ENCODE results near the gene MEGF10.

The MEGF10 gene

DNA sequence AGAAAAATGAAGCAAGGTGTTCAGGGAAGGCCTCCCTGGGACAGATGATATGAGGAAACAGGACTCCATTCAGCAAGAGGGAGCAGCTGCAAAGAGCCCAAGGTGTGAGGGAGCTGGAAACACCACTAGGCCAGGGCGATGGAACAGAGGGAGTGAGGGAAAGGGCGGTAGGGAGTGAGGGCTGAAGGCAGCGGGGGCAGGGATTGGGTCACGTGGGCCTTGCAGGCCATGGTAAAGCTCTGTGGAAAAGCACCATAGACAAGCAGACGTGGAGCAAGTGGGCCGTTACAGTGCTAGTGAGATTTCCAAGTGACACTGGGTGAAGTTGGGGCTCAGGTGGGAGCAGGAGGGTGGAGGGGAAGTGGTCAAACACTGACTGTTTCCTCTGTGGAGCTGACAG, 216.0 kb downstream of the MEGF10 start:
- TF ChIP-seq GLIS3 (CRISPR knock-in tag; IDR thresholded peaks at IDR 0.05) (no peak), SNAI2 (CRISPR knock-in tag; IDR thresholded peaks at IDR 0.05) (no peak), TCF4 (CRISPR knock-in tag; IDR thresholded peaks at IDR 0.05; ENCODE audit: borderline replicate concordance) (no peak), ZNF8 (CRISPR knock-in tag; IDR thresholded peaks at IDR 0.05) (no peak), ZC3H10 (CRISPR knock-in tag; IDR thresholded peaks at IDR 0.05) (no peak)
- TF ChIP-seq, protein P1, sequence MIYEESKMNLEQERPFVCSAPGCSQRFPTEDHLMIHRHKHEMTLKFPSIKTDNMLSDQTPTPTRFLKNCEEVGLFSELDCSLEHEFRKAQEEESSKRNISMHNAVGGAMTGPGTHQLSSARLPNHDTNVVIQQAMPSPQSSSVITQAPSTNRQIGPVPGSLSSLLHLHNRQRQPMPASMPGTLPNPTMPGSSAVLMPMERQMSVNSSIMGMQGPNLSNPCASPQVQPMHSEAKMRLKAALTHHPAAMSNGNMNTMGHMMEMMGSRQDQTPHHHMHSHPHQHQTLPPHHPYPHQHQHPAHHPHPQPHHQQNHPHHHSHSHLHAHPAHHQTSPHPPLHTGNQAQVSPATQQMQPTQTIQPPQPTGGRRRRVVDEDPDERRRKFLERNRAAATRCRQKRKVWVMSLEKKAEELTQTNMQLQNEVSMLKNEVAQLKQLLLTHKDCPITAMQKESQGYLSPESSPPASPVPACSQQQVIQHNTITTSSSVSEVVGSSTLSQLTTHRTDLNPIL (CRISPR knock-in tag; IDR thresholded peaks at IDR 0.05; ENCODE audit: low read depth), result no peak
- TF ChIP-seq, protein P2, sequence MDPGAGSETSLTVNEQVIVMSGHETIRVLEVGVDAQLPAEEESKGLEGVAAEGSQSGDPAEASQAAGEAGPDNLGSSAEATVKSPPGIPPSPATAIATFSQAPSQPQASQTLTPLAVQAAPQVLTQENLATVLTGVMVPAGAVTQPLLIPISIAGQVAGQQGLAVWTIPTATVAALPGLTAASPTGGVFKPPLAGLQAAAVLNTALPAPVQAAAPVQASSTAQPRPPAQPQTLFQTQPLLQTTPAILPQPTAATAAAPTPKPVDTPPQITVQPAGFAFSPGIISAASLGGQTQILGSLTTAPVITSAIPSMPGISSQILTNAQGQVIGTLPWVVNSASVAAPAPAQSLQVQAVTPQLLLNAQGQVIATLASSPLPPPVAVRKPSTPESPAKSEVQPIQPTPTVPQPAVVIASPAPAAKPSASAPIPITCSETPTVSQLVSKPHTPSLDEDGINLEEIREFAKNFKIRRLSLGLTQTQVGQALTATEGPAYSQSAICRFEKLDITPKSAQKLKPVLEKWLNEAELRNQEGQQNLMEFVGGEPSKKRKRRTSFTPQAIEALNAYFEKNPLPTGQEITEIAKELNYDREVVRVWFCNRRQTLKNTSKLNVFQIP (CRISPR knock-in tag; IDR thresholded peaks at IDR 0.05; ENCODE audit: borderline replicate concordance, low read depth), result no peak
- no peak for ATAC-seq

GRCh38 chr5:127508644-127509373, 218.2 kb downstream of the MEGF10 start:
- no peak for ATAC-seq
- TF ChIP-seq ZNF70 (CRISPR knock-in tag; IDR thresholded peaks at IDR 0.05), result no peak

Measured in SK-N-SH treated with all-trans-retinoic acid at 6 μM for 48 hours (cell line).